Measurements from ENCODE around the gene SERPINE1. TPM values are rescaled to one million over a fixed set of nuclear protein-coding genes. Genes with fewer than 3 reads are reported as not detected.
A peak's percentile ranks its signal among the peaks of the same experiment; 100 is the strongest.

The SERPINE1 gene
- total and polyA plus RNA-seq, 2 of the 13 experiments (the other 11 are each of a cell fraction or from before 2014, with no cell fraction given) = 21.2 to 1,576 TPM

GRCh38 chr7:101121991-101122932 lies 4.6 kb upstream of the SERPINE1 start (continued):
- TF ChIP-seq ZNF510 (CRISPR knock-in tag; IDR thresholded peaks at IDR 0.05; ENCODE audit: low read depth) (0 out of 2 replicates have a peak, but pooled peaks have one; percentile 9), ATF7-NPFF (CRISPR knock-in tag; IDR thresholded peaks at IDR 0.05; ENCODE audit: low read depth) (no peak), CENPBD1 (CRISPR knock-in tag; IDR thresholded peaks at IDR 0.05; ENCODE audit: borderline replicate concordance, low read depth) (no peak), ZNF737 (CRISPR knock-in tag; IDR thresholded peaks at IDR 0.05; ENCODE audit: borderline replicate concordance) (no peak), ZNF207 (IDR thresholded peaks at IDR 0.05; ENCODE audit: borderline replicate concordance) (no peak), CERS6 (CRISPR knock-in tag; IDR thresholded peaks at IDR 0.05) (no peak), ARHGAP35 (CRISPR knock-in tag; IDR thresholded peaks at IDR 0.05; ENCODE audit: borderline replicate concordance) (no peak), PREB (CRISPR knock-in tag; IDR thresholded peaks at IDR 0.05) (no peak), ZNF333 (CRISPR knock-in tag; IDR thresholded peaks at IDR 0.05; ENCODE audit: borderline replicate concordance) (0 out of 2 replicates have a peak, but pooled peaks have one; percentile 17), PAF1 (CRISPR knock-in tag; IDR thresholded peaks at IDR 0.05) (no peak), KAT8 (CRISPR knock-in tag; IDR thresholded peaks at IDR 0.05) (peak; percentile 51; the same call in 1 of the 2 replicates), YEATS4 (CRISPR knock-in tag; IDR thresholded peaks at IDR 0.05; ENCODE audit: borderline replicate concordance) (peak; percentile 37; the same call in 1 of the 2 replicates), SALL1 (CRISPR knock-in tag; IDR thresholded peaks at IDR 0.05) (peak; percentile 79), RAD51 (IDR thresholded peaks at IDR 0.05; ENCODE audit: borderline replicate concordance) (no peak), ONECUT2 (CRISPR knock-in tag; IDR thresholded peaks at IDR 0.05) (no peak), ATF7 (IDR thresholded peaks at IDR 0.05) (0 out of 2 replicates have a peak, but pooled peaks have one; percentile 16), ATF7 (CRISPR knock-in tag; IDR thresholded peaks at IDR 0.05) (peak; percentile 64; the same call in 1 of the 2 replicates), SRY (CRISPR knock-in tag; IDR thresholded peaks at IDR 0.05) (no peak; the same call in 1 of the 2 replicates), LCORL (IDR thresholded peaks at IDR 0.05) (peak; percentile 43; the same call in 1 of the 2 replicates), LCORL (CRISPR knock-in tag; IDR thresholded peaks at IDR 0.05) (no peak), SRSF9 (IDR thresholded peaks at IDR 0.05; ENCODE audit: borderline replicate concordance, insufficient read depth, low read depth, low read length, poor library complexity, severe bottlenecking) (no peak), SCMH1 (CRISPR knock-in tag; IDR thresholded peaks at IDR 0.05; ENCODE audit: borderline replicate concordance) (no peak), ZNF296 (CRISPR knock-in tag; conservative IDR thresholded peaks at IDR 0.05) (no peak), ZNF768 (CRISPR knock-in tag; IDR thresholded peaks at IDR 0.05) (no peak), RFX1 (IDR thresholded peaks at IDR 0.05) (no peak)

All from HepG2 (cell line).